A549 (cell line): ENCODE data around the gene LRRC14B. TPM values are rescaled to one million over a fixed set of nuclear protein-coding genes. Genes with fewer than 3 reads are reported as not detected.

Experiments
- ATAC-seq, 2 experiments: fragments of 200-7000 bp in 1 of 2; fragments of >200 bp in 1 of 2; cut with Nextera tagmentation in 1 of 2; cut with Tn5 transposase in 1 of 2; 3 replicates each; pipeline versions ENCODE4 v1.8.0 to v1.9.1; 2018 to 2020; ENCODE audit warnings: mild to moderate bottlenecking in 1 of 2, moderate library complexity in 1 of 2
- CTCF ChIA-PET: fragments of 300-600 bp; sonication (Branson Sonifier 250); formaldehyde crosslinking; extraction: SDS; loops from one replicate; lab custom pipeline; 2021; ENCODE audit warnings: antibody characterized with exemption, inconsistent platforms; lab: Yijun Ruan, JAX
- POLR2A ChIA-PET: fragments of 350-600 bp; formaldehyde crosslinking; extraction: SDS; loops from one replicate; lab custom pipeline; 2021; ENCODE audit warnings: antibody characterized with exemption, inconsistent platforms; lab: Yijun Ruan, JAX
- DNase-seq, 2 experiments: peaks; one replicate each; pipeline versions ENCODE4 v3.0.0 to v3.0.0-alpha.2; 2011 to 2016; ENCODE audit warnings: low read depth in 1 of 2, low spot score in 1 of 2
- FAIRE-seq: peaks from 2 replicates; lab custom pipeline; 2011; peaks lifted over from hg19 to GRCh38; lab: Jason Lieb, UNC
- H3K27ac ChIP-seq, 2 experiments: fragments of >200 bp; sonication (Bioruptor Twin); formaldehyde crosslinking; 3 replicates each; pipeline ENCODE4 v1.5.1; 2016 to 2017
- H3K4me1 ChIP-seq: fragments of >200 bp; sonication (Bioruptor Twin); formaldehyde crosslinking; 3 replicates; pipeline ENCODE4 v1.6.1; 2016
- H3K4me2 ChIP-seq: fragments of >200 bp; sonication (Bioruptor Twin); formaldehyde crosslinking; 3 replicates; pipeline ENCODE4 v1.6.1; 2016
- H3K4me3 ChIP-seq: fragments of >200 bp; sonication (Bioruptor Twin); formaldehyde crosslinking; 3 replicates; pipeline ENCODE4 v1.5.1; 2016
- H3K9me3 ChIP-seq: fragments of >200 bp; sonication (Bioruptor Twin); formaldehyde crosslinking; 3 replicates; pipeline ENCODE4 v1.6.1; 2016
- ATOH8 ChIP-seq: fragments of 250-450 bp; sonication (Bioruptor Pico); IDR thresholded peaks from 2 replicates; pipeline ENCODE4 v1.5.0; 2020; ENCODE audit warnings: low read depth, mild to moderate bottlenecking, moderate library complexity
- BCL3 ChIP-seq: fragments of >200 bp; sonication (Bioruptor Twin); formaldehyde crosslinking; IDR thresholded peaks from 3 replicates; pipeline ENCODE4 v1.6.1; 2016
- CBX2 ChIP-seq: fragments of 200-600 bp; sonication (generic); IDR thresholded peaks from 2 replicates; pipeline ENCODE4 v1.6.1; 2016; ENCODE audit warnings: low read depth, mild to moderate bottlenecking, borderline replicate concordance
- CBX8 ChIP-seq: fragments of 200-600 bp; sonication (generic); IDR thresholded peaks from 2 replicates; pipeline ENCODE4 v1.6.1; 2016
- CHD2 ChIP-seq: fragments of 150-350 bp; IDR thresholded peaks from 2 replicates; pipeline ENCODE4 v1.6.1; 2014; ENCODE audit warnings: low read length; ENCODE audit not compliant: partially characterized antibody
- CHD4 ChIP-seq: fragments of 200-600 bp; sonication (generic); IDR thresholded peaks from 2 replicates; pipeline ENCODE4 v1.6.1; 2016; ENCODE audit warnings: antibody characterized with exemption, mild to moderate bottlenecking, borderline replicate concordance
- CTCF ChIP-seq: fragments of >200 bp; sonication (Bioruptor Twin); formaldehyde crosslinking; IDR thresholded peaks from 3 replicates; pipeline ENCODE4 v1.5.1; 2016
- E2F6 ChIP-seq: IDR thresholded peaks from 2 replicates; pipeline ENCODE4 v1.6.1; 2012; ENCODE audit warnings: low read depth, borderline replicate concordance
- EP300 ChIP-seq, 2 experiments: fragments of >200 bp; sonication (Bioruptor Twin); formaldehyde crosslinking; IDR thresholded peaks; 2 replicates in 1 of 2; 3 replicates in 1 of 2; pipeline ENCODE4 v1.6.1; 2016 to 2017
- ESRRA ChIP-seq: fragments of 150-350 bp; IDR thresholded peaks from 2 replicates; pipeline ENCODE4 v1.6.1; 2014; ENCODE audit warnings: mild to moderate bottlenecking, low read length, borderline replicate concordance
- FOSB ChIP-seq: fragments of 250-450 bp; sonication (Bioruptor Pico); IDR thresholded peaks from 2 replicates; pipeline ENCODE4 v1.5.0; 2020; ENCODE audit warnings: mild to moderate bottlenecking, moderate library complexity
- HEYL ChIP-seq: fragments of 250-450 bp; sonication (Bioruptor Pico); IDR thresholded peaks from 2 replicates; pipeline ENCODE4 v1.8.0; 2021; ENCODE audit warnings: mild to moderate bottlenecking, moderate library complexity
- HMGXB4 ChIP-seq: fragments of 250-450 bp; sonication (Bioruptor Pico); IDR thresholded peaks from 2 replicates; pipeline ENCODE4 v1.5.0; 2021; ENCODE audit warnings: mild to moderate bottlenecking, moderate library complexity, borderline replicate concordance
- KDM1A ChIP-seq: fragments of 200-600 bp; sonication (generic); IDR thresholded peaks from 2 replicates; pipeline ENCODE4 v1.6.1; 2016; ENCODE audit warnings: low read depth, mild to moderate bottlenecking
- KDM5A ChIP-seq: fragments of 200-600 bp; sonication (generic); IDR thresholded peaks from 2 replicates; pipeline ENCODE4 v1.6.1; 2016; ENCODE audit warnings: antibody characterized with exemption, mild to moderate bottlenecking
- MAX ChIP-seq: IDR thresholded peaks from 2 replicates; pipeline ENCODE4 v1.6.1; 2012
- MAZ ChIP-seq: fragments of 150-350 bp; IDR thresholded peaks from 2 replicates; pipeline ENCODE4 v1.6.1; 2014; ENCODE audit warnings: antibody characterized with exemption, low read depth, low read length, borderline replicate concordance
- POLR2A ChIP-seq: IDR thresholded peaks from 2 replicates; pipeline ENCODE4 v1.6.1; 2012; ENCODE audit warnings: mild to moderate bottlenecking, low read length
- POLR2AphosphoS2 ChIP-seq: conservative IDR thresholded peaks from 2 replicates; pipeline ENCODE4 v1.6.1; 2012; ENCODE audit warnings: low read length, improper control_type of control experiment, inconsistent platforms
- RAD21 ChIP-seq, 2 experiments: fragments of >200 bp in 1 of 2; sonication (Bioruptor Twin) in 1 of 2; formaldehyde crosslinking in 1 of 2; IDR thresholded peaks in 1 of 2; conservative IDR thresholded peaks in 1 of 2; 2 replicates in 1 of 2; 3 replicates in 1 of 2; pipeline ENCODE4 v1.6.1; 2012 to 2018; ENCODE audit warnings: inconsistent platforms in 1 of 2
- SREBF2 ChIP-seq: fragments of 450-650 bp; IDR thresholded peaks from 2 replicates; pipeline ENCODE4 v1.6.1; 2014; ENCODE audit warnings: mild to moderate bottlenecking, moderate library complexity
- TFCP2L1 ChIP-seq: fragments of 250-450 bp; sonication (Bioruptor Pico); IDR thresholded peaks from 2 replicates; pipeline ENCODE4 v1.5.0; 2021; ENCODE audit warnings: mild to moderate bottlenecking
- TP53 ChIP-seq: fragments of 250-450 bp; sonication (Bioruptor Pico); IDR thresholded peaks from 2 replicates; pipeline ENCODE4 v1.5.0; 2021; ENCODE audit warnings: mild to moderate bottlenecking, moderate library complexity
- ZC3H11A ChIP-seq: fragments of 450-650 bp; IDR thresholded peaks from 2 replicates; pipeline ENCODE4 v1.6.1; 2014; ENCODE audit warnings: antibody characterized with exemption, mild to moderate bottlenecking
- ZSCAN20 ChIP-seq: fragments of 250-450 bp; sonication (Bioruptor Pico); IDR thresholded peaks from 2 replicates; pipeline ENCODE4 v1.8.0; 2022; ENCODE audit warnings: mild to moderate bottlenecking, moderate library complexity
- WGBS: methylation state at CpG from one replicate; pipeline ENCODE4 v1.1.6; 2017; ENCODE audit errors: missing lambda C conversion rate; 5-methylcytosine and 5-hydroxymethylcytosine counted together
- polyA plus RNA-seq, 4 experiments: library from polyadenylated mRNA; depleted of rRNA in 3 of 4; stranded (reverse); fragments of >200 nt; fragmentation: RNase III in 1 of 4; extraction: RNeasy Plus Mini Kit Qiagen cat#74134 plus additional on column Dnase treatment in 1 of 4; gene quantifications; 2 replicates in 3 of 4; 3 replicates in 1 of 4; pipeline ENCODE4 v1.2.3, GENCODE V29; 2011 to 2017

Gene LRRC14B
- polyA plus RNA-seq, 2 of the 4 experiments (the other 2 are of a cell fraction) = not detected

- TF ChIP-seq CBX2 = no peak
Observed at GRCh38 chr5:162565-163337, 28.5 kb upstream of the LRRC14B start (continued).

- no peak overlapping the region for H3K27ac ChIP-seq
- FAIRE-seq = no peak
- no peak overlapping the region for H3K4me2 ChIP-seq
- WGBS = 63% methylated on average over 6 of the region's 7 CpGs
- ChIA-PET CTCF (interaction anchor here (1.4 kb wide), 1 partner anchor 25 kb away, joined by 4 read pairs; no protein-coding TSS in a partner anchor), POLR2A (no interaction called here)
- ATAC-seq = no peak
- TF ChIP-seq SREBF2 (no peak), KDM5A (no peak), MAX (no peak), ZC3H11A (no peak), BCL3 (no peak), ATOH8 (no peak), TP53 (CRISPR knock-in tag) (no peak), KDM1A (no peak), FOSB (CRISPR knock-in tag) (no peak), TFCP2L1 (CRISPR knock-in tag) (no peak), CBX2 (no peak), E2F6 (no peak), POLR2AphosphoS2 (no peak)
- H3K4me1 ChIP-seq = no peaks in the 10 kb centered on the region
- no peaks in the 10 kb centered on the region for H3K9me3 ChIP-seq
- DNase-seq = no peak
- H3K4me3 ChIP-seq = no peak overlapping the region
Observed at GRCh38 chr5:163338-163620, 28.0 kb upstream of the LRRC14B start.

GRCh38 chr5:163841-164240 lies 27.5 kb upstream of the LRRC14B start:
- 93% methylated on average over 13 of the region's 13 CpGs for WGBS
- Histone ChIP-seq H3K4me1 (no peaks in the 10 kb centered on the region), H3K4me2 (no peak overlapping the region)
- POLR2A ChIA-PET = no interaction called here
- TF ChIP-seq ESRRA (no peak), CTCF (no peak), EP300 (IDR thresholded peaks at IDR 0.05) (no peak), FOSB (CRISPR knock-in tag) (no peak), CBX8 (no peak), RAD21 (conservative IDR thresholded peaks at IDR 0.05 in 1 of 2, IDR thresholded peaks at IDR 0.05 in 1 of 2) (no peak), ZSCAN20 (CRISPR knock-in tag) (no peak), HMGXB4 (no peak), MAZ (no peak), CHD2 (no peak), KDM1A (no peak), POLR2A (no peak), POLR2AphosphoS2 (no peak), HEYL (CRISPR knock-in tag) (no peak), CHD4 (no peak)
- TF ChIP-seq, all 56 proteins: peak for 0
- no peak for FAIRE-seq
- CTCF ChIA-PET = no interaction called here
- no peak for DNase-seq
- Histone ChIP-seq H3K27ac (no peak overlapping the region), H3K4me3 (no peak overlapping the region), H3K9me3 (no peaks in the 10 kb centered on the region)
- ATAC-seq = no peak
